Measurements from ENCODE around the gene LPCAT1. TPM values are rescaled to one million over a fixed set of nuclear protein-coding genes. Genes with fewer than 3 reads are reported as not detected.

The LPCAT1 gene
- total and polyA plus RNA-seq, 10 of the 15 experiments (the other 5 are each of a cell fraction or from before 2014, with no cell fraction given), result 2.3 to 109 (median 72.7) TPM

- no TSS peak for BruUV-seq (replicated peaks)
- Histone ChIP-seq H3K4me2 (ENCODE audit: control insufficient read depth, insufficient read depth) (peak overlapping the region; percentile 35; the same call in 1 of the 2 replicates), H3K9ac (ENCODE audit: control insufficient read depth, insufficient read depth, low read length) (no peak overlapping the region), H4K20me1 (ENCODE audit: control insufficient read depth, insufficient read depth) (no peaks in the 10 kb centered on the region), H3K79me2 (ENCODE audit: control insufficient read depth, insufficient read depth, low read length) (peaks cover 65% of the 10 kb centered on the region), H3K9me3 (replicated peaks; ENCODE audit: control insufficient read depth, insufficient read depth, low read length) (no peaks in the 10 kb centered on the region), H3K27ac (ENCODE audit: control insufficient read depth, insufficient read depth) (peak overlapping the region; percentile 93; the same call in 1 of the 2 replicates), H3K4me1 (ENCODE audit: control insufficient read depth, insufficient read depth, low read length) (peaks cover 93% of the 10 kb centered on the region), H3K36me3 (ENCODE audit: control insufficient read depth in 2 of 2, insufficient read depth in 2 of 2, low read length in 1 of 2) (peaks cover 6 to 30% of the 10 kb centered on the region in 2 experiments), H3K4me3 (no peak overlapping the region), H2AFZ (ENCODE audit: control insufficient read depth, low read depth, low read length) (no peak overlapping the region), H3K27me3 (replicated peaks in 1 of 2; ENCODE audit: control insufficient read depth in 2 of 2, insufficient read depth in 2 of 2, low read length in 1 of 2) (no peaks in the 10 kb centered on the region)
- no peak for TF ChIP-seq EED (IDR thresholded peaks at IDR 0.05; ENCODE audit: low read depth)
- TF ChIP-seq, protein P1, sequence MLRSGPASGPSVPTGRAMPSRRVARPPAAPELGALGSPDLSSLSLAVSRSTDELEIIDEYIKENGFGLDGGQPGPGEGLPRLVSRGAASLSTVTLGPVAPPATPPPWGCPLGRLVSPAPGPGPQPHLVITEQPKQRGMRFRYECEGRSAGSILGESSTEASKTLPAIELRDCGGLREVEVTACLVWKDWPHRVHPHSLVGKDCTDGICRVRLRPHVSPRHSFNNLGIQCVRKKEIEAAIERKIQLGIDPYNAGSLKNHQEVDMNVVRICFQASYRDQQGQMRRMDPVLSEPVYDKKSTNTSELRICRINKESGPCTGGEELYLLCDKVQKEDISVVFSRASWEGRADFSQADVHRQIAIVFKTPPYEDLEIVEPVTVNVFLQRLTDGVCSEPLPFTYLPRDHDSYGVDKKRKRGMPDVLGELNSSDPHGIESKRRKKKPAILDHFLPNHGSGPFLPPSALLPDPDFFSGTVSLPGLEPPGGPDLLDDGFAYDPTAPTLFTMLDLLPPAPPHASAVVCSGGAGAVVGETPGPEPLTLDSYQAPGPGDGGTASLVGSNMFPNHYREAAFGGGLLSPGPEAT (IDR thresholded peaks at IDR 0.05; ENCODE audit: low read depth), result no peak
- DNase-seq (ENCODE audit: low read depth, low spot score) (no peak), FAIRE-seq (no peak), ATAC-seq (peak; percentile 16)
- SMC1A ChIA-PET (ENCODE audit: uncharacterized antibody, unreplicated experiment), result interaction anchor here (1.0 to 4.0 kb wide), 7 partner anchors 10 to 34 kb away, joined by 3 to 60 read pairs (median 18); no protein-coding TSS in a partner anchor
- in situ Hi-C loops (cut with MboI), result no loop called here
- RAD21 ChIA-PET (ENCODE audit: unreplicated experiment), result interaction anchor here (1.0 to 3.2 kb wide), 5 partner anchors 11 to 34 kb away, joined by 5 to 36 read pairs (median 8); no protein-coding TSS in a partner anchor
- CTCF ChIA-PET, result interaction anchor here (1.5 to 3.5 kb wide), 5 partner anchors 12 to 158 kb away, joined by 4 to 37 read pairs (median 7); partner anchors contain the start of gene CLPTM1L
- intact Hi-C loops (cut with micrococcal nuclease; ENCODE audit: unreplicated experiment), result loop anchor here (2.0 kb wide), 1 partner anchor 21 kb away; the partner anchor contains the start of gene LPCAT1
- POLR2A ChIA-PET, result interaction anchor here (1.2 to 3.7 kb wide), 7 partner anchors 9 to 34 kb away, joined by 4 to 29 read pairs (median 9); partner anchors contain the start of gene LPCAT1
- WGBS (ENCODE audit: insufficient coverage, insufficient replicate concordance, low lambda C conversion rate, missing lambda C conversion rate), result 68% methylated on average over 21 of the region's 23 CpGs
These were observed 21.6 kb downstream of the LPCAT1 start for GRCh38 chr5:1502046-1502736.
